B cell (primary cell): ENCODE measurements around the gene DOLPP1.

Experiments
- CTCF ChIP-seq: fragments of 200-600 bp; IDR thresholded peaks from one replicate; pipeline ENCODE4 v1.8.0; 2022; ENCODE audit warnings: antibody characterized with exemption, mild to moderate bottlenecking
- EZH2 ChIP-seq: IDR thresholded peaks from 2 replicates; pipeline ENCODE4 v1.6.1; 2012; ENCODE audit warnings: borderline replicate concordance, low read depth, mild to moderate bottlenecking, moderate library complexity, low read length; ENCODE audit not compliant: insufficient read depth, poor library complexity, severe bottlenecking

DNA sequence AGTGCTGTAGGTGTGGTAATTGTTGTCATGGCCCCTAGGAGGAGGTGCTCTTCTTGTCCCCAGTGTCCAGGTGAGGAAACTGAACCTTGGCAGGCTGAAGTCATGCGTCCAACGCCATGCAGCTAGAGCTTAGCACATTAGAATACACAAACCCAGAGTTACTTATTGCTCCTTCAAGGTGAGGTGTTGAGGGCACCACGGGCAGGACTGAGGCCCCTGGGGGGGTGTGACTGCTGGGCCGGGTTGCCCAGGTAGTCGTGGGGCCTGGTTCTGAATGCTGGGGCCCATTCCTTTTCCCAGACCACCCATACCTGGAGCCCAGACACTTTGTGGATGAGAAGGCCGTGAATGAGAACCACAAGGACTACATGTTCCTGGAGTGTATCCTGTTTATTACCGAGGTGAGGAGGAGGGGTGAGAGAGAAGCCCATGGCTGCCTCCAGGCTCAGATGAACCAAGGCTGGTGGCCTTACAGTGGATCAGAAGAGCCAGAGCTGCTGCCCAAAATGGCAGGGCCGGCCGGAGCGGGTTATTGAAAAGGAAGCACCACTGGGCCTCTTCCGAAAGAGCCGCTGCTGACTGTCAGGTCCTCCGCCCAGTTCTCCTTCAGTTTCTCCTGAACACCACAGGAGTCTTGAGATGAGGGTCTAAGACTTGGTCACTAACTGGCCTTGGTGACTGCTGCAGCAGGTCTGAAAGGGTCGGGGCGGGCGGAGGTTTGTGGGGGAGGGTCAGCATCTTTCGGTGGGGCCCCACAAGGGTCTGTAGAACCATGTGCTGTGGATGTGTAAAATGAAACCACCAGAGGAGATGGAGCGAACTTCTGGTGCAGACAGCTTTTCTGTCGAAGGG is 56.6 kb downstream of the DOLPP1 start:
- no peak for TF ChIP-seq CTCF
- no peak for TF ChIP-seq EZH2
